ENCODE results near the gene MSX1. TPM values are rescaled to one million over a fixed set of nuclear protein-coding genes. Genes with fewer than 3 reads are reported as not detected.

The MSX1 gene
- polyA plus RNA-seq, 2 of the 4 experiments (the other 2 are of a cell fraction): 2.2 to 2.8 TPM

- TF ChIP-seq E2F6 (IDR thresholded peaks at IDR 0.05; ENCODE audit: borderline replicate concordance, low read depth) (no peak), JUN (IDR thresholded peaks at IDR 0.05) (no peak)
Observed at GRCh38 chr4:4858527-4859324, 739 bp upstream of the MSX1 start (continued).

- no peak for DNase-seq (ENCODE audit: low read depth in 1 of 2, low spot score in 1 of 2)
- POLR2A ChIA-PET: interaction anchor here (0.6 kb wide), 2 partner anchors 84 to 299 kb away, joined by 3 read pairs; no protein-coding TSS in a partner anchor
- no peak for TF ChIP-seq CHD4 (IDR thresholded peaks at IDR 0.05; ENCODE audit: borderline replicate concordance)
- no peak for TF ChIP-seq FOXS1 (CRISPR knock-in tag; IDR thresholded peaks at IDR 0.05)
- TF ChIP-seq CHD2 (IDR thresholded peaks at IDR 0.05; ENCODE audit: low read length, partially characterized antibody): no peak
- no peak for TF ChIP-seq MAZ (IDR thresholded peaks at IDR 0.05; ENCODE audit: borderline replicate concordance, low read depth, low read length)
- TF ChIP-seq ESRRA (IDR thresholded peaks at IDR 0.05; ENCODE audit: borderline replicate concordance, low read length): no peak
- no peak for TF ChIP-seq USF2 (IDR thresholded peaks at IDR 0.05)
- TF ChIP-seq HOXB13 (CRISPR knock-in tag; IDR thresholded peaks at IDR 0.05; ENCODE audit: low read depth): no peak
- no peak for TF ChIP-seq CTCF (IDR thresholded peaks at IDR 0.05)
- TF ChIP-seq CBX2 (IDR thresholded peaks at IDR 0.05; ENCODE audit: borderline replicate concordance, low read depth): no peak
- no peak for TF ChIP-seq SREBF2 (IDR thresholded peaks at IDR 0.05)
- CTCF ChIA-PET: interaction anchor here (1.8 kb wide), 1 partner anchor 191 kb away, joined by 5 read pairs; no protein-coding TSS in a partner anchor
- 0% methylated on average over 4 of the region's 80 CpGs for WGBS (ENCODE audit: missing lambda C conversion rate)
- H3K9me3 ChIP-seq: no peaks in the 10 kb centered on the region
- peak; percentile 54 to 58 for ATAC-seq
- peak overlapping the region; percentile 85 for H3K4me2 ChIP-seq
- H3K27ac ChIP-seq: peak overlapping the region; percentile 72 to 91
- peak overlapping the region; percentile 73 for H3K4me3 ChIP-seq
- FAIRE-seq: no peak
- H3K4me1 ChIP-seq: no peaks in the 10 kb centered on the region
Observed at GRCh38 chr4:4859799-4860599, 534 bp downstream of the MSX1 start.

- ChIA-PET POLR2A (no interaction called here), CTCF (interaction anchor here (1.8 kb wide), 1 partner anchor 192 kb away, joined by 5 read pairs; no protein-coding TSS in a partner anchor)
- Histone ChIP-seq H3K4me1 (no peaks in the 10 kb centered on the region), H3K4me3 (peak overlapping the region; percentile 73), H3K4me2 (peak overlapping the region; percentile 85), H3K9me3 (no peaks in the 10 kb centered on the region), H3K27ac (peak overlapping the region; percentile 72 to 91)
- 27% methylated on average over 28 of the region's 39 CpGs for WGBS (ENCODE audit: missing lambda C conversion rate)
- ATAC-seq (peak; percentile 50 to 54), DNase-seq (ENCODE audit: low read depth in 1 of 2, low spot score in 1 of 2) (peak in 1 of 2 experiments; percentile 60), FAIRE-seq (no peak)
- TF ChIP-seq KDM1A (IDR thresholded peaks at IDR 0.05; ENCODE audit: low read depth) (no peak), TP53 (CRISPR knock-in tag; IDR thresholded peaks at IDR 0.05) (no peak), ZNF302 (CRISPR knock-in tag; IDR thresholded peaks at IDR 0.05) (no peak), PBX3 (IDR thresholded peaks at IDR 0.05) (no peak), RNF2 (IDR thresholded peaks at IDR 0.05; ENCODE audit: borderline replicate concordance, low read depth) (no peak), EP300 (IDR thresholded peaks at IDR 0.05) (no peak), RFX5 (IDR thresholded peaks at IDR 0.05) (no peak), GATA3 (IDR thresholded peaks at IDR 0.05; ENCODE audit: borderline replicate concordance) (no peak), EHF (CRISPR knock-in tag; IDR thresholded peaks at IDR 0.05) (no peak), EHMT2 (IDR thresholded peaks at IDR 0.05; ENCODE audit: low read depth) (no peak)
Observed at GRCh38 chr4:4860600-4861389, 1.3 kb downstream of the MSX1 start.

All from A549 (cell line).